Measurements from ENCODE around the gene KRTAP5-11.
"Not testable (repeated sequence)": the region's sequence is repeated elsewhere in the genome, so short reads cannot be mapped to it uniquely, and the experiment has no call there.

DNA sequence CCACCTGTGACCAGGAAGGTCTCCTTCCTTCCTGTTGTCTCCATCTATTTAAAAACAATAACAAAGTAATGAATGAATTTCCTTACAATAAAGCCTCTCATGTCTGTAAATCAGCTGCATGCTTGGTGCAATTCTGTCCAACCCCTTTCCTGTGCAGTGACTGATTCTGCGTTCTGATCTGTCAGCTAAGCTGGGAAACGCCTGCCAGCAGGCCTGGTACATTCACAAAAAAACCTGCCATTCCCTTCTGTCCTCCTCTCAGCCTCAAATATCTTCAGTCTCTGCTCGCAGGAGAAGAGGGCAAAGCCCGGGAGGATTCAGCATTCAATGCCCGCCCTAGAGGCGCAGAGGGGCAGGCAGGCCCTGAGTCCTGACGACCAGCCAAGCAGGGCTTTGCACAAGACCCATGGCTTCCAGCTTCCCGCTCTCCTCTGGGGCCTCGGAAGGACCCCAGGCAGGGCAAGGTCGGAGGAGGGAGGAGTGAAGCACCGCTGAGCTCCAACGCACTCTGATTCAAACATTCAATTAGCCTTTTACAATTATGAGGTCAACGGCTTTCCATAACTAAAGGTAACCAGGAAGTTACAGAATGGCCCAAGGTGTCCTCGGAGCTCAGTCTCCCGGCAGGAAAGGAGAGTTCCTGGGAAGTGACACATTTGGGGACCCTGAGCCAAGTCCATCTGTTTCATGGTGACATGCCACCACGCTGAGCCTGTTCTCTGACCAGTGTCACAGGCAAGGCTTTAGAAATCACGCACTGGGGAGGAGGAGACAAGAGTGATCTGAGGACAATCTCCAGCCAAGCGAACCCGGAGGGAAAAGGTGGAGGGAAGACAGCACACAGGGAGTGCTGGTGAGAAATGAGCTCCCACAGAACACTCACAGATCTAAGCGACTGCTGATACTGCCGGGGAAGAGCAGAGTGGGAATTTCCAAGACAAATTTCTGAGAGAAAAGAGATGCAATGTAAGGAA is 15.8 kb downstream of the KRTAP5-11 start:
- not testable (repeated sequence) for TF ChIP-seq POLR2AphosphoS5 (IDR thresholded peaks at IDR 0.05; ENCODE audit: insufficient read depth in 1 of 2, low read depth in 1 of 2); CTCF (IDR thresholded peaks at IDR 0.05)
